OCI-LY1 (cell line): ENCODE results near the gene CPM.
"Not testable (repeated sequence)": the region's sequence is repeated elsewhere in the genome, so short reads cannot be mapped to it uniquely, and the experiment has no call there.

Experiments
- H2AFZ ChIP-seq: fragments of 200-600 bp; sonication (generic), shearing (Covaris generic); 2 replicates; pipeline ENCODE4 v1.6.0; 2014; ENCODE audit warnings: antibody characterized with exemption, mild to moderate bottlenecking, low read length
- H3F3A ChIP-seq: fragments of 200-600 bp; sonication (generic), shearing (Covaris generic); 2 replicates; pipeline ENCODE4 v1.6.0; 2014; ENCODE audit warnings: mild to moderate bottlenecking, antibody characterized with exemption, low read length, moderate library complexity; ENCODE audit not compliant: insufficient read depth
- H3K27ac ChIP-seq: fragments of 200-600 bp; sonication (generic); 2 replicates; pipeline ENCODE4 v1.5.1; 2014; ENCODE audit warnings: low read length, mixed run types, mild to moderate bottlenecking, low read depth; ENCODE audit not compliant: poor library complexity, severe bottlenecking
- H3K27me3 ChIP-seq: fragments of 200-600 bp; sonication (generic); 2 replicates; pipeline ENCODE4 v1.6.0; 2014; ENCODE audit warnings: antibody characterized with exemption, mild to moderate bottlenecking, low read length, moderate library complexity; ENCODE audit not compliant: insufficient read depth
- H3K36me3 ChIP-seq: fragments of 200-600 bp; sonication (generic); 2 replicates; pipeline ENCODE4 v1.6.1; 2014; ENCODE audit warnings: mild to moderate bottlenecking, antibody characterized with exemption, low read length, moderate library complexity, mixed read lengths; ENCODE audit not compliant: insufficient read depth
- H3K4me1 ChIP-seq: fragments of 200-600 bp; sonication (generic); 2 replicates; pipeline ENCODE4 v1.5.1; 2014; ENCODE audit warnings: mild to moderate bottlenecking, low read length, moderate library complexity; ENCODE audit not compliant: insufficient read depth, severe bottlenecking
- H3K4me2 ChIP-seq: fragments of 200-600 bp; sonication (generic), shearing (Covaris generic); 2 replicates; pipeline ENCODE4 v1.6.1; 2014; ENCODE audit warnings: low read length
- H3K4me3 ChIP-seq: fragments of 200-600 bp; sonication (generic); 2 replicates; pipeline ENCODE4 v1.5.1; 2014; ENCODE audit warnings: low read length, low read depth, mild to moderate bottlenecking, mixed read lengths; ENCODE audit not compliant: poor library complexity, severe bottlenecking
- H3K79me2 ChIP-seq: fragments of 200-600 bp; shearing (Covaris generic); 2 replicates; pipeline ENCODE4 v1.6.1; 2016; ENCODE audit warnings: mixed run types, low read length, mixed read lengths; ENCODE audit not compliant: insufficient read depth
- H3K9ac ChIP-seq: fragments of 200-600 bp; sonication (generic), shearing (Covaris generic); 2 replicates; pipeline ENCODE4 v1.6.1; 2014; ENCODE audit warnings: mild to moderate bottlenecking, low read length, mixed read lengths
- H3K9me2 ChIP-seq: fragments of 200-600 bp; sonication (generic), shearing (Covaris generic); 2 replicates; pipeline ENCODE4 v1.6.1; 2014; ENCODE audit warnings: low read depth, mild to moderate bottlenecking, low read length, mixed read lengths
- H3K9me3 ChIP-seq: fragments of 200-600 bp; shearing (Covaris generic); 2 replicates; pipeline ENCODE4 v1.6.1; 2014; ENCODE audit warnings: low read length, mixed read lengths
- H4K20me1 ChIP-seq: fragments of 200-600 bp; sonication (generic), shearing (Covaris generic); 2 replicates; pipeline ENCODE4 v1.6.0; 2016; ENCODE audit warnings: mild to moderate bottlenecking, low read length; ENCODE audit not compliant: insufficient read depth
- EZH2 ChIP-seq: fragments of 200-600 bp; sonication (generic), shearing (Covaris generic); IDR thresholded peaks from 2 replicates; pipeline ENCODE4 v1.8.0; 2017; ENCODE audit warnings: borderline replicate concordance, mixed run types, mild to moderate bottlenecking, antibody characterized with exemption, low read length, moderate library complexity, mixed read lengths
- TF ChIP-seq, protein P1 (sequence below): fragments of 200-600 bp; sonication (generic), shearing (Covaris generic); IDR thresholded peaks from 2 replicates; pipeline ENCODE4 v1.5.1; 2017; ENCODE audit warnings: mild to moderate bottlenecking, antibody characterized with exemption, low read length, moderate library complexity, mixed read lengths

CPM gene

DNA sequence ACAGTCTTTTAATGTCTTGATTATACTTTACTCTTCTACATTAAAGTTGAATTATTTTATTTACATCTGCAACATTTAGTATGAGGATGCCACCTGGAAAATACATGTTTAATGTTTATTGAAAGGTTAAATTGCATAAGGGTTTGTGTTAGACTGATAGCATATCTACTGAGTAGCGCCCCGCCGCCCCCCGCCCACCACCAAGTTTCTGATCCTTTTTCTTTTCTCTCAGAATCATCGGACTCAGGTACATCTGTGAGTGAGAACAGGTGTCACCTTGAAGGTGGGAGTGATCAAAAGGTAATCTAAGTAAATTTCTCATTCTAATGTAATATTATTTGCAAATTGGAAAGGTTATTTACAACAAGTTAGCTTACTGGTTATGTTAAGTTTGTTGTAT lies 108.8 kb downstream of the CPM start:
- no peaks in the 10 kb centered on the region for H3K9me3 ChIP-seq
- no peaks in the 10 kb centered on the region for H3K27me3 ChIP-seq
- peaks cover 100% of the 10 kb centered on the region for H3K36me3 ChIP-seq
- no peak overlapping the region for H3K4me3 ChIP-seq
- peaks cover 4% of the 10 kb centered on the region for H4K20me1 ChIP-seq
- no peak overlapping the region for H3K4me2 ChIP-seq
- H3K27ac ChIP-seq = no peak overlapping the region
- no peaks in the 10 kb centered on the region for H3K9me2 ChIP-seq
- H3K4me1 ChIP-seq = no peaks in the 10 kb centered on the region
- no peak overlapping the region for H3K9ac ChIP-seq
- no peak overlapping the region for H2AFZ ChIP-seq
- H3K79me2 ChIP-seq = peaks cover 16% of the 10 kb centered on the region; the same call in 1 of the 2 replicates
- peaks cover 35% of the 10 kb centered on the region for H3F3A ChIP-seq
- TF ChIP-seq EZH2 = no peak
- TF ChIP-seq, protein P1, sequence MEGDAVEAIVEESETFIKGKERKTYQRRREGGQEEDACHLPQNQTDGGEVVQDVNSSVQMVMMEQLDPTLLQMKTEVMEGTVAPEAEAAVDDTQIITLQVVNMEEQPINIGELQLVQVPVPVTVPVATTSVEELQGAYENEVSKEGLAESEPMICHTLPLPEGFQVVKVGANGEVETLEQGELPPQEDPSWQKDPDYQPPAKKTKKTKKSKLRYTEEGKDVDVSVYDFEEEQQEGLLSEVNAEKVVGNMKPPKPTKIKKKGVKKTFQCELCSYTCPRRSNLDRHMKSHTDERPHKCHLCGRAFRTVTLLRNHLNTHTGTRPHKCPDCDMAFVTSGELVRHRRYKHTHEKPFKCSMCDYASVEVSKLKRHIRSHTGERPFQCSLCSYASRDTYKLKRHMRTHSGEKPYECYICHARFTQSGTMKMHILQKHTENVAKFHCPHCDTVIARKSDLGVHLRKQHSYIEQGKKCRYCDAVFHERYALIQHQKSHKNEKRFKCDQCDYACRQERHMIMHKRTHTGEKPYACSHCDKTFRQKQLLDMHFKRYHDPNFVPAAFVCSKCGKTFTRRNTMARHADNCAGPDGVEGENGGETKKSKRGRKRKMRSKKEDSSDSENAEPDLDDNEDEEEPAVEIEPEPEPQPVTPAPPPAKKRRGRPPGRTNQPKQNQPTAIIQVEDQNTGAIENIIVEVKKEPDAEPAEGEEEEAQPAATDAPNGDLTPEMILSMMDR = no peak

DNA sequence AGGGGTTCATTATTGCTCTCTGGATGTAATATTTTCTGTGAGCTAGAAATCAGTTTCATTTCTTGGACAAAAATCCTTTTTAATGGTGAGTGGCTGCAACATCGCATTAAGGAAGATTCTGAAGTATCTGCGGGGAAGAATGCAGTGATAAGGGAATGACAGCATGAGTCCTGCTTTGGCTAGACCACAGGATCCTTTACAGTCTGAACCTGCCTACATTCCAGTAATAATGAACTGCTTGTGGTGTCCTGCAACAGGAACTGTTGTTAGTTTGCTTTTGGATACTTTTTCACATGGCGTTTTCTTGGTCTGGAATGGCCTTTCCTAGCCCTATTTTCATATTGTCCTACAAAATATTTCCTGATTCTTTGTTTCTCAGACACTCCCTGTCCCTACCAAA lies 109.3 kb downstream of the CPM start:
- TF ChIP-seq, protein P1 = no peak
- TF ChIP-seq EZH2 = no peak
- H3K27me3 ChIP-seq = no peaks in the 10 kb centered on the region
- peaks cover 7% of the 10 kb centered on the region for H4K20me1 ChIP-seq
- H3K79me2 ChIP-seq = peaks cover 20% of the 10 kb centered on the region; the same call in 1 of the 2 replicates
- no peaks in the 10 kb centered on the region for H3K4me1 ChIP-seq
- no peaks in the 10 kb centered on the region for H3K9me3 ChIP-seq
- H3K9me2 ChIP-seq = no peaks in the 10 kb centered on the region
- H3F3A ChIP-seq = peaks cover 31% of the 10 kb centered on the region
- H3K4me3 ChIP-seq = no peak overlapping the region
- H3K27ac ChIP-seq = no peak overlapping the region
- H3K36me3 ChIP-seq = peaks cover 100% of the 10 kb centered on the region
- H3K4me2 ChIP-seq = no peak overlapping the region
- H3K9ac ChIP-seq = no peak overlapping the region
- H2AFZ ChIP-seq = no peak overlapping the region

DNA sequence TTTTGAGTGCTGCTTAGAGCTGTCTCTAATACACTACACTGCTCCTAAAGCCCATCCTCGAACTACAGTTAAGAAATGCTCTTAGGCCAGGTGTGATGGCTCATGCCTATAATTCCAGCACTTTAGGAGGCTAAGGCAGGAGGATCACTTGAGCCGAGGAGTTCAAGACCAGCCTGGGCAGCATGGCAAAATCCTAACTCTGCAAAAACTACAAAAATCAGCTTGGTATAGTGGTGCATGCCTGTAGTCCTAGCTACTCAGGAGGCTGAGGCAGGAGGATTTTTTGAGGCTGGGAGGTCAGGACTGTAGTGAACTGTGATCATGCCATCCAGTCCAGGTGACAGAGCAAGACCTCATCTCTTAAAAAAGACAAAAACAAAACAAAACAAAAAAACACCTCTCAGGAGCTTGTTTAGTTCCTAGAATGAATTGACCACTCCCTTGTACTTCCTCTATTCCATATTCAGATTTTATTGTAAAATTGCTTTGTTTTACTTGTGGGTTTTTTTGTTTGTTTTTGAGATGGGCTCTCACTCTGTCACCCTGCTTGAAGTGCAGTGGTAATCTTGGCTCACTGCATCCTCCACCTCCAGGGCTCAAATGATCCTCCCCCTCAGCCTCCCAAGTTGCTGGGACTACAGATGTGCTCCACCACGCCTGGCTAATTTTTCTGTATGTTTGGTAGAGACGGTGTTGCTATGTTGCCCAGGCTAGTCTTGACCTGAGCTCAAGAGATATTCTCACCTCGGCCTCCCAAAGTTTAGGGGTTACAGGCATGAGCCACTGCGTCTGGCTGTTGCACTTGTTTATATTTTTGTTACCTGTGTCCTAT lies 111.4 kb downstream of the CPM start:
- peaks cover 96% of the 10 kb centered on the region for H3K36me3 ChIP-seq
- H2AFZ ChIP-seq = no peak overlapping the region
- no peaks in the 10 kb centered on the region for H3K4me1 ChIP-seq
- H3K4me2 ChIP-seq = no peak overlapping the region
- H3K4me3 ChIP-seq = no peak overlapping the region
- H3K9me2 ChIP-seq = no peaks in the 10 kb centered on the region
- H3K27me3 ChIP-seq = no peaks in the 10 kb centered on the region
- no peak overlapping the region for H3K9ac ChIP-seq
- H3K27ac ChIP-seq = no peak overlapping the region
- peaks cover 10% of the 10 kb centered on the region for H4K20me1 ChIP-seq
- H3K9me3 ChIP-seq = no peaks in the 10 kb centered on the region
- H3F3A ChIP-seq = peaks cover 18% of the 10 kb centered on the region
- TF ChIP-seq EZH2 = no peak
- TF ChIP-seq, protein P1 = no peak
- peaks cover 26% of the 10 kb centered on the region for H3K79me2 ChIP-seq

DNA sequence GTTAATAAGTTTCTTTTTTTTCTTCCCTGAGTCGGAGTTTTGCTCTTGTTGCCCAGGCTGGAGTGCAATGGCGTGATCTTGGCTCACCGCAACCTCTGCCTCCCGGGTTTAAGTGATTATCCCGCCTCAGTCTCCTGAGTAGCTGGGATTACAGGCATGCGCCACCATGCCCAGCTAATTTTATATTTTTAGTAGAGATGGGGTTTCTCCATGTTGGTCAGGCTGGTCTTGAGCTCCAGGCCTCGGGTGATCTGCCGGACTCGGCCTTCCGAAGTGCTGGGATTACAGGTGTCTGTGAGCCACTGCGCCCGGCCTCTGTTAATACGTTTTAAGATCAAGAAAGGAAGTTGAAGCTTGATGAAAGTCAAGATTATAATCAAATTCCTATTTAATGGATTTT lies 113.5 kb downstream of the CPM start:
- not testable (repeated sequence) for H3F3A ChIP-seq, H3K4me1 ChIP-seq, H2AFZ ChIP-seq, H3K27ac ChIP-seq, H3K9me3 ChIP-seq, H3K27me3 ChIP-seq, H3K4me3 ChIP-seq, H3K4me2 ChIP-seq, H3K9ac ChIP-seq, H3K9me2 ChIP-seq
- peaks cover 10% of the 10 kb centered on the region for H4K20me1 ChIP-seq
- H3K36me3 ChIP-seq = peaks cover 96% of the 10 kb centered on the region
- H3K79me2 ChIP-seq = peaks cover 47% of the 10 kb centered on the region
